Gastrocnemius medialis (tissue), 4 donors: ENCODE results near the gene CNGB1.

Experiments
- POLR2A ChIP-seq, 2 donors: fragments of 450-650 bp; IDR thresholded peaks; one replicate each; pipeline ENCODE4 v1.6.1; 2017; ENCODE audit warnings: antibody characterized with exemption in 2 of 2, mild to moderate bottlenecking in 2 of 2, moderate library complexity in 2 of 2
- TF ChIP-seq, protein P1 (sequence below), 5 experiments: fragments of 450-650 bp in 3 of 5; fragments of 200-600 bp in 2 of 5; sonication (generic) in 2 of 5; IDR thresholded peaks in 4 of 5; conservative IDR thresholded peaks in 1 of 5; 1 replicate in 4 of 5; 2 replicates in 1 of 5; pipeline ENCODE4 v1.5.1; 2016 to 2019; ENCODE audit warnings: antibody characterized with exemption in 5 of 5, mild to moderate bottlenecking in 3 of 5, moderate library complexity in 3 of 5

DNA sequence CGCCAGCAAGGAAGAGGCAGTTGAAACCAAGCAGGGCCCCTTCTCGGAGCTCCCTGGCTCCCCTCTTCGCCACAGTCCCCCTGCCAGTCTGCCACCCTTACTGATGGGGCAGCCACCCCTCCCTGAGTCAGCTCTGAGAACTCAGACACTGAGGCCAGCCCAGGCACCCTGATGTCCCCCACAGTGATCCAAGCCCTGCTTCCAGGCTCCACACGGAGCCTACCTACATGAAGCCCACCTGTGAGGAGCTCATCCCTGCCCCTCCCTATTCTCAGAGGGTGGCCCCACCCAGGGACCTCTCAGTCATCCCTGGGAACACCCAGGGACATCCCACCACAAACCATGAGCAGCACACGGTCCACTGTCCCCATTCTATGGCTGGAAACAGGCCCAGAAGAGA, 8.9 kb downstream of the CNGB1 start:
- TF ChIP-seq, protein P1, sequence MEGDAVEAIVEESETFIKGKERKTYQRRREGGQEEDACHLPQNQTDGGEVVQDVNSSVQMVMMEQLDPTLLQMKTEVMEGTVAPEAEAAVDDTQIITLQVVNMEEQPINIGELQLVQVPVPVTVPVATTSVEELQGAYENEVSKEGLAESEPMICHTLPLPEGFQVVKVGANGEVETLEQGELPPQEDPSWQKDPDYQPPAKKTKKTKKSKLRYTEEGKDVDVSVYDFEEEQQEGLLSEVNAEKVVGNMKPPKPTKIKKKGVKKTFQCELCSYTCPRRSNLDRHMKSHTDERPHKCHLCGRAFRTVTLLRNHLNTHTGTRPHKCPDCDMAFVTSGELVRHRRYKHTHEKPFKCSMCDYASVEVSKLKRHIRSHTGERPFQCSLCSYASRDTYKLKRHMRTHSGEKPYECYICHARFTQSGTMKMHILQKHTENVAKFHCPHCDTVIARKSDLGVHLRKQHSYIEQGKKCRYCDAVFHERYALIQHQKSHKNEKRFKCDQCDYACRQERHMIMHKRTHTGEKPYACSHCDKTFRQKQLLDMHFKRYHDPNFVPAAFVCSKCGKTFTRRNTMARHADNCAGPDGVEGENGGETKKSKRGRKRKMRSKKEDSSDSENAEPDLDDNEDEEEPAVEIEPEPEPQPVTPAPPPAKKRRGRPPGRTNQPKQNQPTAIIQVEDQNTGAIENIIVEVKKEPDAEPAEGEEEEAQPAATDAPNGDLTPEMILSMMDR (IDR thresholded peaks at IDR 0.05 in 4 of 5, conservative IDR thresholded peaks at IDR 0.05 in 1 of 5): no peak
- TF ChIP-seq POLR2A (IDR thresholded peaks at IDR 0.05): no peak
